Natural killer cell (primary cell): ENCODE measurements around the gene NEAT1. TPM values are rescaled to one million over a fixed set of nuclear protein-coding genes. Genes with fewer than 3 reads are reported as not detected.

ENCODE experiments used
- ATAC-seq, 3 donors: fragments of 150-1000 bp in 2 of 3; fragments of 200-7000 bp in 1 of 3; cut with Tn5 transposase; 1 replicate in 1 of 3; 2 replicates in 2 of 3; pipeline ENCODE4 v1.10.0; 2021; ENCODE audit warnings: mild to moderate bottlenecking in 2 of 3, moderate library complexity in 2 of 3
- DNase-seq, 2 donors: peaks; one replicate each; pipeline versions ENCODE4 v3.0.0 to v3.0.0-alpha.2; 2013 to 2021; ENCODE audit warnings: mixed read lengths in 1 of 2
- H3K27ac ChIP-seq: one replicate; pipeline ENCODE4 v1.5.1; 2013; ENCODE audit warnings: mild to moderate bottlenecking, low read length
- H3K27me3 ChIP-seq: one replicate; pipeline ENCODE4 v1.6.1; 2013; ENCODE audit warnings: low read length; ENCODE audit not compliant: control insufficient read depth, insufficient read depth
- H3K36me3 ChIP-seq: one replicate; pipeline ENCODE4 v1.6.1; 2013; ENCODE audit warnings: low read length; ENCODE audit not compliant: control insufficient read depth, insufficient read depth
- H3K4me1 ChIP-seq: one replicate; pipeline ENCODE4 v1.6.1; 2013; ENCODE audit warnings: low read length; ENCODE audit not compliant: control insufficient read depth, insufficient read depth
- H3K4me3 ChIP-seq: one replicate; pipeline ENCODE4 v1.5.1; 2013; ENCODE audit warnings: low read length
- H3K9me3 ChIP-seq: one replicate; pipeline ENCODE4 v1.6.1; 2013; ENCODE audit warnings: low read length; ENCODE audit not compliant: control insufficient read depth, insufficient read depth
- H3K27ac Mint-ChIP-seq, 2 donors: one replicate each; pipeline ENCODE4 v1.8.0; 2022; ENCODE audit warnings: mild to moderate bottlenecking in 2 of 2, mixed read lengths in 2 of 2, moderate library complexity in 1 of 2
- H3K27me3 Mint-ChIP-seq, 2 donors: one replicate each; pipeline ENCODE4 v1.8.0; 2022; ENCODE audit warnings: low read depth in 2 of 2, mixed read lengths in 2 of 2
- H3K36me3 Mint-ChIP-seq: one replicate; pipeline ENCODE4 v1.8.0; 2022; ENCODE audit warnings: mixed read lengths
- H3K4me1 Mint-ChIP-seq, 2 donors: one replicate each; pipeline ENCODE4 v1.8.0; 2022; ENCODE audit warnings: mixed read lengths in 2 of 2
- H3K4me3 Mint-ChIP-seq: one replicate; pipeline ENCODE4 v1.8.0; 2022; ENCODE audit warnings: mild to moderate bottlenecking, moderate library complexity, mixed read lengths
- H3K9me3 Mint-ChIP-seq, 2 donors: one replicate each; pipeline ENCODE4 v1.8.0; 2022; ENCODE audit warnings: mixed read lengths in 2 of 2
- CTCF ChIP-seq: fragments of 200-600 bp; IDR thresholded peaks from one replicate; pipeline ENCODE4 v1.8.0; 2022; ENCODE audit warnings: antibody characterized with exemption
- WGBS: methylation state at CpG from one replicate; pipeline ENCODE4 v1.1.7; 2013; ENCODE audit warnings: missing lambda C conversion rate; ENCODE audit not compliant: insufficient coverage; 5-methylcytosine and 5-hydroxymethylcytosine counted together
- intact Hi-C: fragments of 100-400 bp; cut with micrococcal nuclease; formaldehyde crosslinking; loops from one replicate; pipeline ENCODE4 v1.14.2; 2022
- total RNA-seq, 4 donors: library from RNA; stranded (reverse); fragments of 120-200 nt in 1 of 4; gene quantifications; one replicate each; pipeline versions ENCODE4 v1.2.3 to v1.2.4, GENCODE V29; 2013 to 2022

Gene NEAT1
- total RNA-seq, 3 donors from 2014 or later (not counting 1 experiment from before 2014, with no cell fraction given): 1,031 to 1,768 (median 1,493) TPM

GRCh38 chr11:65401073-65401802 lies 21.4 kb upstream of the NEAT1 start:
- peaks cover 56% of the 10 kb centered on the region for H3K36me3 ChIP-seq
- H3K9me3 ChIP-seq: no peaks in the 10 kb centered on the region
- peaks cover 14% of the 10 kb centered on the region for H3K4me1 ChIP-seq
- Mint-ChIP-seq H3K9me3 (no peaks in the 10 kb centered on the region), H3K4me3 (no peak overlapping the region), H3K27ac (no peak overlapping the region), H3K4me1 (peaks cover 0 to 4% of the 10 kb centered on the region in 2 donors), H3K36me3 (peaks cover 6% of the 10 kb centered on the region), H3K27me3 (no peaks in the 10 kb centered on the region)
- no peak overlapping the region for H3K27ac ChIP-seq
- 86% methylated on average over 16 of the region's 16 CpGs for WGBS
- TF ChIP-seq CTCF: no peak
- H3K4me3 ChIP-seq: no peak overlapping the region
- DNase-seq (no peak), ATAC-seq (no peak)
- H3K27me3 ChIP-seq: no peaks in the 10 kb centered on the region
- intact Hi-C loops: no loop called here

- no peak overlapping the region for H3K27ac ChIP-seq
- Mint-ChIP-seq H3K27ac (no peak overlapping the region), H3K4me1 (peaks cover 0 to 4% of the 10 kb centered on the region in 2 donors), H3K9me3 (no peaks in the 10 kb centered on the region), H3K27me3 (no peaks in the 10 kb centered on the region), H3K36me3 (peaks cover 6% of the 10 kb centered on the region), H3K4me3 (no peak overlapping the region)
- no peaks in the 10 kb centered on the region for H3K9me3 ChIP-seq
- no peak for DNase-seq
- peaks cover 55% of the 10 kb centered on the region for H3K36me3 ChIP-seq
- intact Hi-C loops: no loop called here
- 98% methylated on average over 9 of the region's 10 CpGs for WGBS
- no peak for TF ChIP-seq CTCF
- peaks cover 14% of the 10 kb centered on the region for H3K4me1 ChIP-seq
- H3K4me3 ChIP-seq: no peak overlapping the region
- no peak for ATAC-seq
- no peaks in the 10 kb centered on the region for H3K27me3 ChIP-seq
Observed at GRCh38 chr11:65401803-65402248, 20.8 kb upstream of the NEAT1 start.

- peaks cover 14% of the 10 kb centered on the region for H3K4me1 ChIP-seq
- no peaks in the 10 kb centered on the region for H3K9me3 ChIP-seq
- no peak overlapping the region for H3K4me3 ChIP-seq
- Mint-ChIP-seq H3K27me3 (no peaks in the 10 kb centered on the region), H3K4me3 (no peak overlapping the region), H3K36me3 (peaks cover 6% of the 10 kb centered on the region), H3K9me3 (no peaks in the 10 kb centered on the region), H3K4me1 (peaks cover 0 to 4% of the 10 kb centered on the region in 2 donors), H3K27ac (no peak overlapping the region)
- H3K27ac ChIP-seq: no peak overlapping the region
- intact Hi-C loops: no loop called here
- 76% methylated on average over 2 of the region's 2 CpGs for WGBS
- H3K36me3 ChIP-seq: peaks cover 49% of the 10 kb centered on the region
- ATAC-seq (no peak), DNase-seq (no peak)
- no peaks in the 10 kb centered on the region for H3K27me3 ChIP-seq
- no peak for TF ChIP-seq CTCF
Observed at GRCh38 chr11:65402790-65403189, 19.8 kb upstream of the NEAT1 start.
